RWPE2 (cell line): Measurements from ENCODE around the gene ASH1L.

Experiments used
- ATAC-seq: fragments of 200-7000 bp; cut with Tn5 transposase; 3 replicates; pipeline ENCODE4 v1.9.1; 2021; ENCODE audit warnings: low read depth
- DNase-seq: peaks from one replicate; pipeline ENCODE4 v3.0.0-alpha.2; 2020; ENCODE audit warnings: low spot score
- H3K27ac ChIP-seq: fragments of 450-650 bp; 2 replicates; pipeline ENCODE4 v1.5.1; 2017; ENCODE audit warnings: mild to moderate bottlenecking; ENCODE audit not compliant: poor library complexity, severe bottlenecking
- H3K27me3 ChIP-seq: fragments of 250-450 bp; sonication (Bioruptor Pico); 2 replicates; pipeline ENCODE4 v1.5.1; 2021; ENCODE audit warnings: mild to moderate bottlenecking, moderate library complexity; ENCODE audit not compliant: insufficient read depth, poor library complexity, severe bottlenecking
- H3K36me3 ChIP-seq: fragments of 250-450 bp; sonication (Bioruptor Pico); 2 replicates; pipeline ENCODE4 v1.5.1; 2020; ENCODE audit warnings: low read depth, mild to moderate bottlenecking, moderate library complexity
- H3K4me1 ChIP-seq: fragments of 250-450 bp; sonication (Bioruptor Pico); 2 replicates; pipeline ENCODE4 v1.5.1; 2021; ENCODE audit warnings: mild to moderate bottlenecking, moderate library complexity; ENCODE audit not compliant: insufficient read depth, poor library complexity, severe bottlenecking
- H3K4me3 ChIP-seq: fragments of 250-450 bp; sonication (Bioruptor Pico); 2 replicates; pipeline ENCODE4 v1.5.1; 2021; ENCODE audit warnings: mild to moderate bottlenecking, moderate library complexity; ENCODE audit not compliant: severe bottlenecking
- H3K9me3 ChIP-seq: fragments of 250-450 bp; sonication (Bioruptor Pico); 2 replicates; pipeline ENCODE4 v1.5.1; 2021; ENCODE audit warnings: mild to moderate bottlenecking, moderate library complexity; ENCODE audit not compliant: severe bottlenecking
- TF ChIP-seq, protein P1 (sequence below): fragments of 450-650 bp; IDR thresholded peaks from one replicate; pipeline ENCODE4 v1.5.1; 2017; ENCODE audit warnings: mild to moderate bottlenecking, moderate library complexity; ENCODE audit not compliant: poor library complexity, severe bottlenecking

The ASH1L gene

GRCh38 chr1:155326020-155326526 is 236.5 kb downstream of the ASH1L start:
- H3K27me3 ChIP-seq, result no peaks in the 10 kb centered on the region
- ATAC-seq (no peak), DNase-seq (no peak)
- peak overlapping the region; percentile 83 for H3K27ac ChIP-seq
- TF ChIP-seq, protein P1, sequence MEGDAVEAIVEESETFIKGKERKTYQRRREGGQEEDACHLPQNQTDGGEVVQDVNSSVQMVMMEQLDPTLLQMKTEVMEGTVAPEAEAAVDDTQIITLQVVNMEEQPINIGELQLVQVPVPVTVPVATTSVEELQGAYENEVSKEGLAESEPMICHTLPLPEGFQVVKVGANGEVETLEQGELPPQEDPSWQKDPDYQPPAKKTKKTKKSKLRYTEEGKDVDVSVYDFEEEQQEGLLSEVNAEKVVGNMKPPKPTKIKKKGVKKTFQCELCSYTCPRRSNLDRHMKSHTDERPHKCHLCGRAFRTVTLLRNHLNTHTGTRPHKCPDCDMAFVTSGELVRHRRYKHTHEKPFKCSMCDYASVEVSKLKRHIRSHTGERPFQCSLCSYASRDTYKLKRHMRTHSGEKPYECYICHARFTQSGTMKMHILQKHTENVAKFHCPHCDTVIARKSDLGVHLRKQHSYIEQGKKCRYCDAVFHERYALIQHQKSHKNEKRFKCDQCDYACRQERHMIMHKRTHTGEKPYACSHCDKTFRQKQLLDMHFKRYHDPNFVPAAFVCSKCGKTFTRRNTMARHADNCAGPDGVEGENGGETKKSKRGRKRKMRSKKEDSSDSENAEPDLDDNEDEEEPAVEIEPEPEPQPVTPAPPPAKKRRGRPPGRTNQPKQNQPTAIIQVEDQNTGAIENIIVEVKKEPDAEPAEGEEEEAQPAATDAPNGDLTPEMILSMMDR, result no peak
- H3K9me3 ChIP-seq, result no peaks in the 10 kb centered on the region
- H3K4me3 ChIP-seq, result no peak overlapping the region
- peaks cover 30% of the 10 kb centered on the region for H3K36me3 ChIP-seq
- H3K4me1 ChIP-seq, result no peaks in the 10 kb centered on the region

GRCh38 chr1:155325603-155325893 is 237.1 kb downstream of the ASH1L start:
- Histone ChIP-seq H3K4me1 (no peaks in the 10 kb centered on the region), H3K27ac (peak overlapping the region; percentile 83), H3K9me3 (no peaks in the 10 kb centered on the region), H3K27me3 (no peaks in the 10 kb centered on the region), H3K36me3 (peaks cover 26% of the 10 kb centered on the region), H3K4me3 (peak overlapping the region; percentile 52)
- DNase-seq (no peak), ATAC-seq (no peak)
- TF ChIP-seq, protein P1, result no peak

DNA sequence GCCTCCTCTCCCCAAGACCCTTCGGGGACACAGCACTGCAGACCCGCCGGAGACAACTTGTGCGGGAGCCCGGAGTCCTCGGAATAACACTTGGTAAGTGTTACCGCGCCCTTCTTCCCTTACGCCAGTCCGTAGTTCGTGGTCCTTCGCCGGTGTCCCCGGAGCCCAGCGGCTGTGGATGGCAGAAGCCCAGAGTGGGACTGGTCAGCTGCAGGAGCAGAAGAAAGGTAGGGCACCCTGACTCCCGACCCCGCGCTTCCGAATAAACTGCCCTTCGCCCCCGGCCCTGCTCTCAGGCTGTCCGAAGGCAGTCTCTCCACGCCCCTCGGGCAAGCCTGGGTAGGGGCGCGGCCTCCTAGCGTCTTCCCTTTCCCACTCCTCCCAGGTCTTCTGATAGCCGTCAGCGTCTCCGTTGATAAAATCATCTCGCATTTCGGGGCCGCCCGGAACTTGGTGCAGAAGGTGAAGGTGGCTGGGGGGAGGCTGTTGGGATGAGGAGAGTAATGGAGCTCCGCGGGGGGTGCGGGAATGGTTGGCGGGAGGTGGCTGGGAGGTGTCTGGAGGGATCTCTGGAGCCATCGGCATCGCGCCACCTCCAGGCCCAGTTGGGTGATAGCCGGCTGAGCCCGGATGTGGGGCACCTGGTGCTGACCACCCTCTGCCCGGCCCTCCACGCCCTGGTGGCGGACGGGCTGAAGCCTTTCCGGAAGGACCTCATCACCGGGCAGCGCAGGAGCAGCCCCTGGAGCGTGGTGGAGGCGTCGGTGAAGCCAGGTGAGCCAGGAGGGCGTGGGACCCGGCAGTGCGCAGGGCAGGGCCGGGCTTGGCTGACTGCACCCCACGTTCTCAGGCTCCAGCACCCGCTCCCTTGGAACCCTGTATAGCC is 237.6 kb downstream of the ASH1L start:
- TF ChIP-seq, protein P1, result peak; percentile 63
- peak; percentile 6; the same call in 1 of the 3 replicates for ATAC-seq
- H3K27ac ChIP-seq, result peak overlapping the region; percentile 83
- H3K4me1 ChIP-seq, result no peaks in the 10 kb centered on the region
- no peaks in the 10 kb centered on the region for H3K9me3 ChIP-seq
- no peaks in the 10 kb centered on the region for H3K27me3 ChIP-seq
- DNase-seq, result peak; percentile 74
- H3K4me3 ChIP-seq, result peak overlapping the region; percentile 52
- H3K36me3 ChIP-seq, result peaks cover 26% of the 10 kb centered on the region

DNA sequence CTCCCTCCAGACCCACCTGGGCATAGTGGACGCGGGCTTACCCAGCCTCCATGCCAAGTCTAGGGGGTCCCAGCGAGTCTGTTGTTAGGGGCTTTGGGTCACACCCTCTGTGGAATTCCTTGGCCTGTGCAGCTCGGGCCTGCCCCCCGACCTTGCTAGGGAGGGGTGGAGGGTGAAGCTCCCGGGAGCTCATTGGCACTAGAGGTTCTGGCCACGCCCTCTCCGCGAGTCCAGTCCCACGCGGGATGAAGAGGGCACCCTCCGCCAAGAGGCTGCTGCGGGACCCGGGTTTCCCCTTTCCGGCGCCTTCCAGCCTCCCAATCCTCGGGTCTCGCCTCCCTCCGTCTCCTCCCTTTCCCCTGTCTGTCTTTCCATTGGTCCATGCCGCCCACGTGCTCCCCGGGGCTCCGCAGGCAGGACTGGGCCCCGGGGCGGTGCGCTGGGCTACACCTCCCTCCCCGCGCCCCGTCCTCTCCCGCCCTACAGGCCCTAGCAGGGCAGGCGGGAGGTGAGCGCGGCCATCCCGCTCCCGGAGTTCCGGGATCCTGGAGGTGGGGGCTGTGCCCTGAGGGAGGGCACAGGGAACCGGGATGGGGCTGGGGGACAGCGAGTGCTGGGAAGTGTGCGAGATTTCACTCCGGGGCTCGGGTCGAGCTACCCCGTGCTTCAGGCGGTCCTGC is 238.4 kb downstream of the ASH1L start:
- H3K27me3 ChIP-seq, result no peaks in the 10 kb centered on the region
- TF ChIP-seq, protein P1, result no peak
- H3K36me3 ChIP-seq, result peaks cover 32% of the 10 kb centered on the region
- no peaks in the 10 kb centered on the region for H3K9me3 ChIP-seq
- peak overlapping the region; percentile 83 for H3K27ac ChIP-seq
- peak; percentile 98 for DNase-seq
- peak; percentile 69 for ATAC-seq
- no peaks in the 10 kb centered on the region for H3K4me1 ChIP-seq
- peak overlapping the region; percentile 52 for H3K4me3 ChIP-seq
